Suppressor macrophage treated with lipopolysaccharide for 1 hour (primary cell): ENCODE data around the gene TIAM2.
A peak's percentile ranks its signal among the peaks of the same experiment; 100 is the strongest.

Experiments used
- DNase-seq, 3 donors: peaks; one replicate each; pipeline ENCODE4 v3.0.0-alpha.2; 2020 to 2022

Gene TIAM2

DNA sequence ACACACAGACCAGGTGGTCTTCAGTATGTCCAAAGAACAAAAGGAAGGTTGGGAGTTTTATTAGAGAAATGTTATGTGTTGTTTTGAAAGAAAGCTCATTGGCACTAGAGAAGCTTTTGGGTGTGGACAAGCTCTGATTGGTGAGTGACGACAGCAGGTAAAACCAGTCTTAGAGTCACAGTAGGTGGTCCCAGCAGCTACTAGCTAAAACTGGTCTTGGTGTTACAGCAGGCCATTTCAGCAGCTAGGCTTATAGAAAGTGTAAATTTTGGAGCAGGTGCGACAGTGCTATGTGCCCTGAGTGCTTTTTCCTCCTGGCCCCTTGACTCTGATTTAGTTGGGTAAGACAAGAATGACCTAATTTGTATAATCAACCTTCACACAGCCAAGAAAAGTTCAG, 272.3 kb downstream of the TIAM2 start:
- no peak for DNase-seq

DNA sequence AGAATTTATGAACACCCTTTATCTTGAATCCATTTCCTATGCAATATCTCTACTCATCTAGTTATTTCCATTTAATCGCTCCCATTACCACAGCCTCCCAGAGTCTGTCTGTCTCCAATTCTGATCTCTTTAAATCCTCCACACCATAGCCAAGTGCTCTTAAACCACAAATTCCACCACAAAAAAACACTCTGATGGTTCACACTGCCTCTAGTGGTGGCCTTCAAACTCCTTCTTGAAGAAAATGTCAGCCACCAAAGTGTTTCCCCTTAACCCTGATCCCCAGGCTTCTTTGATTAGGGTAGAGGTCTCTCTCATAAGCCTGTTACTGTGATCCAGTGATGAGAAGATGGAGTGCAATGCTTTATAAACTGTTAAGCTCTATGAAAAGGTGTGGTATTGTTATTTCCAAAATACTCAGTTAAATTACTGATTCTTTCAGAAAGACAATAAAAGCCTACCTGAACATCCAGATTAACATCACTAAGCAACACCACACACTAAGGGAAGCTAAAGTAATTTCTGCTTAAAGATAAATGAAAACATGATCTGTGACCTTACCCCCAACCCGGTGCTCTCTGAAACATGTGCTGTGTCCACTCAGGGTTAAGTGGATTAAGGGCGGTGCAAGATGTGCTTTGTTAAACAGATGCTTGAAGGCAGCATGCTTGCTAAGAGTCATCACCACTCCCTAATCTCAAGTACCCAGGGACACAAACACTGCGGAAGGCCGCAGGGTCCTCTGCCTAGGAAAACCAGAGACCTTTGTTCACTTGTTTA, 273.2 kb downstream of the TIAM2 start:
- DNase-seq = peak; percentile 19 to 34 (median 32)

DNA sequence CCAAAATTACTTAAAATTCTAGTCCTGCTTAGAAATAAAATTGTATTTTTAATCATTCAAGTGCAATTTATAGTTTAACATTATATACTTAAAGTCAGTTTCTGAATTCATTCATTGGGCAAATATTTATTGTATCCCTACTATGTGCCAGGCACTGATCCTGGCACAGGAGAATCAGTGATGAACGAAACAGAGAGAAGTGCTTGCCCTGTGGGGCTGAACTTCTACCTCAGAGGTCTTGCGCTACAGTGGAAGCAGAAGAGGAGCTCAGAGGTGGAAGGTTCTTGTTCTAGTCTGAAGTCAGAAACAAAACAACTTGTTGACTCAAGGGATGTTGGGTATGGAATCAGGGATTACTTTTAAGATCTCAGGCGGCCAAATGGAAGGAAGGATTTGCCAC, 274.6 kb downstream of the TIAM2 start:
- no peak for DNase-seq

DNA sequence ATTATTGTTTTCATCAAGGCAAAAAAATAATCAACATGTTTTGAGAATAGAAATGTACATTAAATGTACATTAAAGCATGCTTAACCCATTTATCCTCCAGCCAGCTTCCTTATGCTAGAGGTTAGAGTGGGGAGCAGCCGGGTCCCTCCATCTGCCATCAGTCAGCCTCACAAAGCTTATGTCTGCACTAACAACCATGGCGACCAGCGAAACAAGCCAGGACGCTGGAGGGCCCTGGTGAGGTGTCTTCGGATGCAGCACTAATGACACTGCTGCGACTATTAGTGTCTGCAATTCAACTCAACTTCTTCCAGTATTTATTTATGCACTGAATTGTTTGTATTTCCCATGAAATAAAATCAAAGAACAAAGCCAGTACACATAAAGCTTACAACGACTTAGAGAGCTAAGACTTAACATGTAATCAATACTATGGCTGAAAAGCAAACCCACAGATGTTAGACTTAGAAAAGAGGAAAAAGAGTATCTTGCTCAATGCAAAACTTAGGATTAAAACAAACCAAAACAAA, 275.5 kb downstream of the TIAM2 start:
- no peak for DNase-seq

DNA sequence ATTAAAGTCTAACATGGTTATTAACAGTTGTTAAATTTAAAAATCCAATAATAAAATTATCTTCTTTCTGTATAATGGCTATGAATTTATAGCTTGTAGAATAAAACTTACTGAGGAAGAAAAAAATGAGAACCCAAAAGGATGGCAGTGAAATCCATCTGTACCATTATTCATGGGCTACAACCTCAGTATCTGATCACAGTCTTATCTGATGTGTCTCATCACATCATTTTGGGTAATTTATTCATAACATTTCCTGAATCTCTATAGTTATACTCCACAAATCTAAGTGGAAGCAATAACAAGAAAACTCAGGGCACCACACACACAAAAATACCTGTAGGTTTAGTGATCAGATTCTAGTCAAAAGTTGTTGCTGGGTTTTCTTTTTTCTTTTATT, 276.0 kb downstream of the TIAM2 start:
- no peak for DNase-seq

DNA sequence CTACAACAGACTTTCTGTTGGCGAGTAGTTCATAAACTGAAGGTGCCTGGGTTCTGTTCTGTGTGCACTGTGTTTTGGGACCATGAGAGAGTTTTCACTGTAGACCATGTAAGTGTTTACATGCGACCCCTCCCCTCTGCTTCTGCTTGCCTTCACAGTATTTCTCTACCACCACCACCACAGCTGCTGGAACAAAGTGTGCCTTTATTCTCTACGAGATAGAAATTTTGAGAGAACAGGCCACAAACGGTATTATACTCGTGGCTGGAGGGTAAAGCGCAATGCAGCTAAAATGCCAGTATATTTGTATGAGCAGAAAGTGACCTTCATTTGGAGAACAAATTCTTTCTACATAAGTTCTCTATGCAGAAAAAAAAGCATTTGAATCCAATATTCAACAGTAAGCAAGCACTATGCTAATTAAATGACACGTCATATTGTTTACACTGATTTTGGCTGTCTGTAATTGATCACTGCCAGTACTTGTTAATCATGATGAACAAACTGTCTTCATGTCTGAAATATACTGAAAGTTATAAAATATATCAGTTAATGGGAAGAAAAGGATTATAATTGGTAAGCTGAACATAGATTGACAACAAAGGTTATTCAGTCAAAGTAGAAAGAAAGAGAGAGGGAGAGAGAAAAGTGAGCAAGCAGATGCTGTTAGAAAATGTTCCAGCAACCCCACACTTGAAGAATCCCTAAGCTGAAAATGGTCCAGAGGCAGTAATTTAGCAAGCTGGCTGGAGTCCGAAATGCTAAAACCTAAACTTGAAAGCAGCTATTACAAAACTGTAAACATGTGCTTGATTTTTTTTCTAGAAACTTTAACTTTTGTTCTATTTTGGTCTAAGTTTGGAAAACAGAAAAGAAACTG, 277.5 kb downstream of the TIAM2 start:
- no peak for DNase-seq

DNA sequence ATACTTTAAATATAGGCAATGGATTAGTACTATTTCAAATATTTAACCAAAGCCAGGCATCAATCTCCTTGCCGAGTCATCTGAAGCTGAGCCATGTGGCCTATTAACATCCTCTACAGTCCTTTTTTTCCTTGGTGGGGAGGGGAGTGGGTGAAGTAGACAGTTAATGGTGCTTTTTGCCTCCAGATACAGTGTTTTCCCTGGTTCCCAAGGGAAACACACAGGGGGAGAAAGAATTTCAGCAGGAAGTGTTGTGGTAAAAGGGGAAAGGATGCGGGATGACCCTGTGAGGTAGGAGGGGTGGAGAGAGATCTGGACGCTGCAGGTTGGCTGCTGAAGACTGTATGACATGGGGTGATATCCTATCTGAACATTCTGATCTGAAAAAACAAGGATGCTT, 278.3 kb downstream of the TIAM2 start:
- no peak for DNase-seq

DNA sequence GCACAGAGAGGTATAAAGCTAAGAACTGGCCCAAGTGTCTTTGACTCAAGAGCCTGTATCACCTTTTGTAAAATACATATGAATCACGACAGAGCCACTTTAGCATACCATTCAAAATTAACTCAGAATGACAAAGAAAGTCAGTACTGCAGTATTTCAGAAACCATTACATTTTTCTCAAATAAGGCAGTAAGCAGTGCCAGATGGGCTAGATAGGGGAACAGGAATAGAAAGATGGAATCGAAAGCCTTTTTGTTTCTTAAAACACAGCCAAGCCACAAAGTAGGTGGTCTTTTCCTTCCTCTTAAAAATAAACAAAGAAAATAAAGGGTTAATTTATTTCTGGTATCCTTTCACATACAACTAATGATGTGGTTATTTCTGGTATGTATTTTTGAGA, 279.0 kb downstream of the TIAM2 start:
- no peak for DNase-seq

DNA sequence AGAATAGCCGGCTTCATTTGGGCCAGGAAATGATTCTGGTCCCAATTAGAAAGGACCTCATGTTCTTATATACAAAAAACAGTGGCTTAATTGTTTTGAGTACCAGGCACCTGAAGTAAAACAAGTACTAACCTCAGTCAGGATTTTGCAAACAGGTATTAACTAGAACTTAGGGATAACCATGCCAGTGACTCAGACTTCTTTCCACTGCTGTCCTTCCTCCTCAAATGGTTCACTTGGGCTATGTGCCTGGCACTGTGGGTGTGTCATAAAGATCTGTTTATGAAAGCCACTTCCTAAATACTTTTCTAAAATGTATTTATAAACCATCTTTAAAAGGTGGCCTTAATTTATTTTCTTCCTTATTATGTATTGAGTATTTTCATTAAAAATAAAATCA, 279.4 kb downstream of the TIAM2 start:
- no peak for DNase-seq

DNA sequence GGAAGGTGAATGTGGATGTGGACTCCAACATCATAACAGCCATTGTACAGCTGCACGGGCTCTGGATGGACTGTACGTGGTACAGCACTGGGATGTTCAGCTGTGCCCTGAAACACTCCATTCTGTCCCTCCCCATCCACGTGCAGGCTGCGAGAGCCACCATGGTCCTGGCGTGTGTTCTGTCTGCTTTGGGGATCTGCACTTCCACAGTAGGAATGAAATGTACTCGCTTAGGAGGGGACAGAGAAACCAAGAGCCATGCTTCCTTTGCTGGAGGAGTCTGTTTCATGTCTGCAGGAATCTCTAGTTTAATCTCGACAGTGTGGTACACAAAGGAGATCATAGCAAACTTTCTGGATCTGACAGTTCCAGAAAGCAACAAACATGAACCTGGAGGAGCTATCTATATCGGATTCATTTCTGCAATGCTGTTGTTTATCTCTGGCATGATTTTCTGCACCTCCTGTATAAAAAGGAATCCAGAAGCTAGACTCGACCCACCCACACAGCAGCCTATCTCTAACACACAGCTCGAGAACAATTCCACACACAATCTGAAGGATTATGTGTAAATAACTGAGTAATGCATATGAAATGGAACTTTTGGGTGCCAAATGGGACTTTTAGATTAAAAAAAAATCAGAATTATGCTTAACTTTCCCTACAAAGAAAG, 280.8 kb downstream of the TIAM2 start:
- DNase-seq = no peak

DNA sequence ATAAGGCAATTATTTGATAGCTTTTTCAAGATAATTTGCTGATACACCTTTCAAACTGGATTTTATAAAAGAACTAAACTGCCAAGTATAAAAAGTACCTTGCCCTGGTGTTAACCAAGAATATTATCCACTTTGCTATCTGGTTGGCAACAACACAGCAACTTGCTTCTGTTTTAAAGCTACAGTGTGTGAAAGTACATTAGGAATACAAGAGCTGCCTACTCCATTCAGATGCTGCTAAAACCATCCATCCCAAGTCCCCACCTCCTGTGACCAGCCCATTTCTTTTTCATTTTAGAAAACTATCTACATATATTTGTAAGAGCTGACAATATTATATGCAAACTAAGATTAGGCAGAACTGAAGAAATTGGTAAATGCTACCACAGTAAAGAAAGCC, 281.5 kb downstream of the TIAM2 start:
- no peak for DNase-seq

DNA sequence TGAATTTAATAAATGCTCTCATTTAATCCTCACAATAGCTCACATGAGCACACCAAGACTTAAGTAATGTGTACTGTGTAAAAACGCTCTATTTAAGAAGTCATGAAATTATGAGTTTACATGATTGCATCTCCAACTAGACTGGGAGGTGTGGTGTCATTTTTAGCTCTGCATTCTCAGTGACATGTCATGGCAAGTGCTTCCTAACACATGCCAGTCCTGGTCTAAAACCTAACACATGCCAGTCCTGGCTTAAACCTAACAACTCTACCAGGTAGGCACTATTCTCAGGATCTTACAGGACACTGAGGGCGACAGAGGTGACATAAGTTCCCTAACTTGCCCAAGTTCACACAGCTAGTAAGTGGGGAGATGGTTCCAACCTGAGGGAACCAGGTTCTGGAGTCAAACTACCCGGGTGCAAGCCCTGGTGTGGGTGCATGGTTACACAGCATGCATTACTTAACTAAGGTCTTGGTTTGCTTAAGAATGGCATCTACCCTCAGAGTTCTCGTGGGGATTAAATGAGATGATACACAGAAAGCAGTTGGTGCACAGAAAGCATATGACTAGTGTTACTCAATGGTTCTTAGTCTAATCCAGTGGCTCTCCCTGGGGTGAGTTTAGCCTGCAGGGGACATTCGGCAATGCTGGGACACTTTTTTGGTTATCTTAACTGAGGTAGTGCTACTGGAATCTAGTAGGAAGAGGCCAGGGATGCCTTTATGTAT, 283.4 kb downstream of the TIAM2 start:
- no peak for DNase-seq

DNA sequence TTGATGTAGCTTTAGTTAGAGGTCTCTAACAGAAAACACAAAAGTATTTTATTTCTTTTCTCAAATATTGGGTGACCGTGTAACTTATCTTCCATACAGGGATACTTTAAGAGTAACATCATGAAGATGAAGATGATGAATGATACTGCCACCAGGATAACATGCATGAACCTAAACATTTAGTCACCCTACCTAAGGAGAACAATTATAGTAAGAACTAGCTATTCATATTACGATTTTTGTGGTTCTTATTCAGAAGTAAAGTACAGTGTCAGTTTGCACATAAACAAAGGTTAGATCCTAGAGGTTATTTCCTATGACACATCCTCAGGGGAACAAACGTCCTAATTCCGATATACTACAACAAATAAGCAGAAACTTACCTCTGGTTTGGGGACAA, 289.7 kb downstream of the TIAM2 start:
- DNase-seq = no peak

DNA sequence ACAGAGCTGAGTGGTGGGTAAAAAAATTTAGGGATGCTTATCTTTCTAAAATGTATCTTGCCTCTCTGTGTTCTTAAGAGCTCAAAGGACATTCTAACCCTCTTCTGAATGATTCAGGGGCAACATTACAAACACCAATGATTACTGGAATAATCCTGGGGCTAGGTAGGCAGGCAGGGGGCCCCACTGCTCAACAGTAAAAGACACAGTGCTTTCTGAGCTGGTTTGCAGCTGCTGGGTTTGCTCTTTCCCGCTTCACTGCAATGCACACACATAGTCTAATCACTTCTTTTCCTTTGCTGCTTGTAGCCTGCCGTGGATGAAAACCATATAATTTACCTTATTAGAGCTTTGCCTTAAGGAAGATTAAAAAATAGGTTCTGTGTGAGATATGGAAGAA, 292.6 kb downstream of the TIAM2 start:
- DNase-seq = no peak

DNA sequence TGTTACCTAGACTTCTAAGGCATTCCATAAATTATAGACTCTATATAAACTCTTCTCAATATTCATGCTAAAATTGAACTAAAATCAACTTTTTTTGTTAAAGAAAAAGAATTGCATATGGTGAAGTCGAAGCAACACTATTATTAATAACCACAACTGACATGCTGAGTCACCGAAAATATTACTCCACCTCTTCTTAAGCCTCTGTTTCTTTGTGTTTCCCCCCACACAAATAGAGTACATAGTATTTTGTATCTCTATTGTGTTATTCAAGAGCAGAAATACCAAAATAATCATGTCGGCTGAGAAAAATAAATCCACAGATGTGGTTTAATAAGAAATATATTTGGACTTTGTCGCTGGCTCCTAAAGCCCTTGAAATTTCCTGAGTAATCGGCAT, 295.4 kb downstream of the TIAM2 start:
- no peak for DNase-seq

DNA sequence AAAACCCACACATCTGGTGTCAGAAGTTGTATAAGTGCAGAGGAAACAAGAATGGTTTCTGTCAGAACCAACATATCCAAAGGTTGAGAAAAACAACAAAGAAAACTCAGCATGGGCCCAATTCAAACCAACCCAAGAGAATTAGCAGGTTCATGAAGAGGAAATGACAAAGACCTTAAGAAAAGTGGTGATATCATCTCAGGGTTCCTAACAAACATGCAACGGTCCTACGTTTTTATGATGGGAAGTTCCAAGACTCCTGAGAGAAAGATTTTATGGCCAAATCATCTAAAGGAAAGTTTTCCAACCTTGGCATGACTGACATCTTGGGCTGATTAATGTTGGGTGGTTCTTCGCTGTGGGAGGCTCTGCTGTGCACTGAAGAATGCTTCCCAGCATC, 296.2 kb downstream of the TIAM2 start:
- no peak for DNase-seq

DNA sequence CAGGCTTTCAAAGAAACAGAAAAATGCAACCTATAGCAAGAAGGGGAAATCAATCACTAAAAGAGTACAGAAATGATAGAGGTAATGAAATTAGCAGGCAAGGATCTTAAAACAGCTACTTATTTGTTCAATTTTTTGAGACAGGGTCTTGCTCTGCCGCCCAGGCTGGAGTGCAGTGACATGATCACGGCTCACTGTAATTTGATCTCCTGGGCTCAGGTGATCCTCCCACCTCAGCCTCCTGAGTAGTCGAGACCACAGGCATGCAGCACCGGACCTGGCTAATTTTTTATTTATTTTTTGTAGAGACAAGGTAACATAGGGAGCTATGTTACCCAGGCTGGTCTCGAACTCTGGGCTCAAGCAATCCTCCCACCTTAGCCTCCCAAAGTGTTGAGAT, 297.6 kb downstream of the TIAM2 start:
- no peak for DNase-seq

DNA sequence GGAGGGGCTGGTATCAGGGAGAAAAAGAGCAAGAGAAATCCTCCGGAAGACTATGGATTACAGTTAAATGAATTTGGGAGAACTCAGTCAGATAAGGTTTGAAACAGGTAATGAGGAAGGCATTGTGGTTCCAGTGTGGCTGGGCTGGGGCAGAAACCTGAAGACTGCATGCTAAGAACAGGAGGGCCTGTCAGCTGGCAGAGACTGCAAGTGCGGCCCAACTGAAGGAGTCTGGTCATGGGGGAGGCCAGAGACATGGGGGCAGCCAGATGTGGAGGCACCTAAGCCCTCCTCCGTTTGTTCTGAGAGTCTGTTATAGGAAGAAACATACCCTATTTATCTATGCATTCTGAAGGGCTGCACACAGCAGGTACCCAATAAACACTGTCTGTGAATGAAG, 302.6 kb downstream of the TIAM2 start:
- DNase-seq = no peak

DNA sequence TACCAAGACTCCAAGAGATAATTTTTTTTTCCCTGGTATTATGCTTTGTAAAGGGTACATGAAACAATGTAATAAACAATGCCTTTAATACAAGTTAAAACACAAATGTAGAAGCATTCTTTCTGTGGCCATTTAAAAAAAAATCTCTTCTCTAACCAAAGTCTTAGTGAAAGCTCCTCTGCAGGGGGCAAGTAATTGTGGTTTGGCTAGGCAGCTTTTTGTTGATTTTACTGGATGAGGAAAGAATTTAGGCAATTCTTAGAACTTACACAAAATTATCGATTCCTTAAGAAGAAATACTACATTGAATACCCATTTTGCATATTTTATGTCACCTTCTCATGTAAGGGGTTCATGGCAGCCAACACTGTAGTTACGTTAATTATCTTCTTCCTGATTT, 306.8 kb downstream of the TIAM2 start:
- no peak for DNase-seq

DNA sequence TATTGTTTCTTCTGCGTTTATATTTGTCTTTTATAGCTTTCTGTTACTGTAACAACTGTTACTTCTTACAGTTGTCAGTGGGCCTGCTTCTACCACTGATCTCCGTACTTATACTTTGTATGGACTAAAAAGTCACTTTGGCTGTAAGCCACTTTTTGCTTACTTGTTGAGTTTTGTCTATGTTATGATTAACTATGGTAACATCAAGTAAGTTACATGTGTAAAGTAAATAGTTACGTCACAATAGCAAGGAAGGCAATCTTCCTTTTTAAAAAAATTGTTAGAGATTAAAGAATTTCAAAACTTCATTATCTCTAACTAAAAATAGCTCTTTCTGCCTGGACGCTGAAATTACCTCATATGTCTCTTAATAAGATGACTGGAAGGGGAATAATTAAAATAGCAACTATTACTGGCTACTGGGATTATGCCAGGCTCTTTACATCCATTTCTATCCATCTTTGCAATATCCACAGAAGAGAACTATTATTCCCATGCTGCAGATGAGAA, 308.3 kb downstream of the TIAM2 start:
- no peak for DNase-seq

DNA sequence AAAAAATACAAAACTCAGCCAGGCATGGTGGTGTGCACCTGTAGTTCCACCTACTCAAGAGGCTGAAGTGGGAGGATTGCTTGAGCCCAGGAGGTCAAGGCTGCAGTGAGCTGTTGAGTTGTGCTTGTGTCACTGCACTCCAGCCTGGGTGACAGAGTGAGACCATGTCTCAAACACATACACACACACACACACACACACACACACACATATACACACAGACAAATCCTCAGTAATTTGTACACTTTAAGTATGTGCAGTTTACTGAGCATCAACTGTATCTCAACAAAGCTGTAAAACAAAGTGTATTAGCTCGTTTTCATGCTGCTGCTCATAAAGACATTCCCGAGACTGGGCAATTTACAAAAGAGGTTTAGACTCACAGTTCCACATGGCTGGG, 311.8 kb downstream of the TIAM2 start:
- no peak for DNase-seq
